GM11168 (cell line): ENCODE measurements around the gene TOP2A.

Source experiments
- in situ Hi-C: fragments of 300-500 bp; cut with MboI; formaldehyde crosslinking; loops from one replicate; pipeline ENCODE4 v1.12.0; 2022; ENCODE audit warnings: low sequenced_read_pairs; ENCODE audit not compliant: unreplicated experiment

The TOP2A gene

GRCh38 chr17:40454613-40454995, 36.9 kb upstream of the TOP2A start:
- in situ Hi-C loops, result no loop called here

GRCh38 chr17:40453881-40454612, 36.4 kb upstream of the TOP2A start:
- in situ Hi-C loops, result no loop called here

- in situ Hi-C loops, result no loop called here
Observed at GRCh38 chr17:40452921-40453378, 35.3 kb upstream of the TOP2A start.

- in situ Hi-C loops, result no loop called here
Observed at GRCh38 chr17:40452216-40452787, 34.6 kb upstream of the TOP2A start.

- in situ Hi-C loops, result no loop called here
Observed at GRCh38 chr17:40451420-40451819, 33.7 kb upstream of the TOP2A start.

- in situ Hi-C loops, result no loop called here
Observed at GRCh38 chr17:40450175-40450574, 32.5 kb upstream of the TOP2A start.

GRCh38 chr17:40448639-40449261, 31.1 kb upstream of the TOP2A start:
- in situ Hi-C loops, result no loop called here

- in situ Hi-C loops, result no loop called here
Observed at GRCh38 chr17:40448213-40448638, 30.5 kb upstream of the TOP2A start.

GRCh38 chr17:40447806-40448205, 30.1 kb upstream of the TOP2A start:
- in situ Hi-C loops, result no loop called here

GRCh38 chr17:40447148-40447644, 29.5 kb upstream of the TOP2A start:
- in situ Hi-C loops, result no loop called here

- in situ Hi-C loops, result no loop called here
Observed at GRCh38 chr17:40445751-40446468, 28.2 kb upstream of the TOP2A start.

GRCh38 chr17:40443988-40444899, 26.5 kb upstream of the TOP2A start:
- in situ Hi-C loops, result no loop called here

- in situ Hi-C loops, result no loop called here
Observed at GRCh38 chr17:40443196-40443987, 25.7 kb upstream of the TOP2A start, which contains the start of gene IGFBP4. Gene IGFBP4, plus strand, starts transcription at chr17:40443450. Its CDS starts 286 bp downstream, at chr17:40443736.

- in situ Hi-C loops, result no loop called here
Observed at GRCh38 chr17:40442392-40443195, 24.9 kb upstream of the TOP2A start.

GRCh38 chr17:40440166-40440565, 22.5 kb upstream of the TOP2A start:
- in situ Hi-C loops, result no loop called here

- in situ Hi-C loops, result loop anchor here (10.0 kb wide), 1 partner anchor 98 kb away; no protein-coding TSS in a partner anchor
Observed at GRCh38 chr17:40437095-40437732, 19.5 kb upstream of the TOP2A start.

GRCh38 chr17:40436636-40437035, 18.9 kb upstream of the TOP2A start:
- in situ Hi-C loops, result loop anchor here (10.0 kb wide), 1 partner anchor 98 kb away; no protein-coding TSS in a partner anchor
